BLaER1 (cell line): ENCODE measurements around the gene DHX32.
"Not testable (repeated sequence)": the region's sequence is repeated elsewhere in the genome, so short reads cannot be mapped to it uniquely, and the experiment has no call there.

Experiments
- H3K27ac ChIP-seq: shearing (Covaris generic); formaldehyde crosslinking; 2 replicates; pipeline ENCODE4 v1.8.1; 2022
- H3K27me3 ChIP-seq: shearing (Covaris generic); formaldehyde crosslinking; 2 replicates; pipeline ENCODE4 v1.8.1; 2022
- H3K36me3 ChIP-seq: shearing (Covaris generic); formaldehyde crosslinking; 2 replicates; pipeline ENCODE4 v1.8.1; 2022
- H3K4me1 ChIP-seq: shearing (Covaris generic); formaldehyde crosslinking; 2 replicates; pipeline ENCODE4 v1.8.1; 2022
- H3K4me2 ChIP-seq: shearing (Covaris generic); formaldehyde crosslinking; 2 replicates; pipeline ENCODE4 v1.8.1; 2022
- H3K4me3 ChIP-seq: shearing (Covaris generic); formaldehyde crosslinking; 2 replicates; pipeline ENCODE4 v1.8.1; 2022
- H3K9ac ChIP-seq: shearing (Covaris generic); formaldehyde crosslinking; 2 replicates; pipeline ENCODE4 v1.8.1; 2022
- H3K9me3 ChIP-seq: shearing (Covaris generic); formaldehyde crosslinking; 2 replicates; pipeline ENCODE4 v1.8.1; 2022
- H4K20me1 ChIP-seq: shearing (Covaris generic); formaldehyde crosslinking; 2 replicates; pipeline ENCODE4 v1.8.1; 2022
- Cebpa-rat ChIP-seq: shearing (Covaris generic); IDR thresholded peaks from 2 replicates; pipeline ENCODE4 v1.8.1; 2022

Gene DHX32

GRCh38 chr10:125911990-125912389 is 30.9 kb upstream of the DHX32 start:
- TF ChIP-seq Cebpa-rat, result no peak
- H3K9me3 ChIP-seq, result no peaks in the 10 kb centered on the region
- H3K9ac ChIP-seq, result no peak overlapping the region
- no peaks in the 10 kb centered on the region for H4K20me1 ChIP-seq
- H3K36me3 ChIP-seq, result no peaks in the 10 kb centered on the region
- H3K4me3 ChIP-seq, result no peak overlapping the region
- no peak overlapping the region for H3K27ac ChIP-seq
- H3K4me1 ChIP-seq, result no peaks in the 10 kb centered on the region
- no peaks in the 10 kb centered on the region for H3K27me3 ChIP-seq
- no peak overlapping the region for H3K4me2 ChIP-seq

DNA sequence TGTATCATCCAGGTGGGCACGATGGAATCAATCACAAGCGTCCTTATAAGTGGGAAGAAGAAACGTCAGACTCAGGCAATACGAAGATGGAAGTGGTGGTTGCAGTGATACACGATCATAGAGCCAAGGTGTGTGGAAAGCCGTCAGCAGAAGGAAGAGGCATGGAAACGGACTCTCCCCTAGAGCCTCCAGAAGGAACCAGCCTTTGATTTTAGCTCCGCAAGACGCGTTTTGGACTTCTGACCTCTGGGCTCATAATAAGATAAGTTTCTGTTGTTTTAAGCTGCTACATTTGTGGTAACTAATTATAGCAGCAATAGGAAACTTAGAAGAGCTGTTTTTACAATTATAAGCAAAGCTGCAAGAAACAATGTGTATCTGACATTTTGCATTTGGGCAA is 30.1 kb upstream of the DHX32 start:
- no peak overlapping the region for H3K4me3 ChIP-seq
- H3K27ac ChIP-seq, result no peak overlapping the region
- no peaks in the 10 kb centered on the region for H3K36me3 ChIP-seq
- H3K4me2 ChIP-seq, result no peak overlapping the region
- no peak overlapping the region for H3K9ac ChIP-seq
- TF ChIP-seq Cebpa-rat, result no peak
- no peaks in the 10 kb centered on the region for H3K9me3 ChIP-seq
- no peaks in the 10 kb centered on the region for H4K20me1 ChIP-seq
- H3K27me3 ChIP-seq, result no peaks in the 10 kb centered on the region
- no peaks in the 10 kb centered on the region for H3K4me1 ChIP-seq

DNA sequence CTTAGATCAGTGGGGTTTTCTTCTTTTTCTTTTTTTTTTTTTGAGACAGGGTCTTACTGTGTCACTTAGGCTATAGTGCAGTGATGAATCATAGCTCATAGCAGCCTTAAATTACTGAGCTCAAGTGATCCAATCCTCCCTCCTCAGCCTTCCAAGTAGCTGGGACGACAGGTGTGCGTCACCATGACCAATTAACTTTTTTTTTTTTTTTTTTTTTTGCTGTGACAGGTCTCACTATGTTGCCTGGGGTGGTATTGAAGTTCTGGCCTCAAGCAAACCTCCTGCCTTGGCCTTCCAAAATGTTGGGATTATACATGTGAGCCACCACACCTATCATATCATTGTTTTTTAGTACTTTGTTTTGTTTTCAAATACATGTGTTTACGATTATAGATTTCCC is 28.4 kb upstream of the DHX32 start:
- not testable (repeated sequence) for H3K4me3 ChIP-seq, H3K9me3 ChIP-seq, H3K9ac ChIP-seq, H3K27ac ChIP-seq, H3K4me1 ChIP-seq, H3K4me2 ChIP-seq, H3K36me3 ChIP-seq, H3K27me3 ChIP-seq, H4K20me1 ChIP-seq

GRCh38 chr10:125908813-125909212 is 27.7 kb upstream of the DHX32 start:
- H3K4me3 ChIP-seq, H3K27ac ChIP-seq, H3K9me3 ChIP-seq, H3K27me3 ChIP-seq, H3K9ac ChIP-seq, H3K36me3 ChIP-seq, H3K4me2 ChIP-seq, H4K20me1 ChIP-seq, H3K4me1 ChIP-seq: not testable (repeated sequence)

- H3K9ac ChIP-seq, H3K27me3 ChIP-seq, H3K27ac ChIP-seq, H3K4me2 ChIP-seq, H3K36me3 ChIP-seq, H3K4me3 ChIP-seq, H3K4me1 ChIP-seq, H3K9me3 ChIP-seq, H4K20me1 ChIP-seq: not testable (repeated sequence)
Observed at GRCh38 chr10:125907598-125907997, 26.5 kb upstream of the DHX32 start.

GRCh38 chr10:125905069-125905994 is 24.2 kb upstream of the DHX32 start:
- not testable (repeated sequence) for H3K36me3 ChIP-seq, H3K4me2 ChIP-seq, H3K27ac ChIP-seq, H3K9me3 ChIP-seq, H3K4me1 ChIP-seq, H3K27me3 ChIP-seq, H3K9ac ChIP-seq, H3K4me3 ChIP-seq, H4K20me1 ChIP-seq

DNA sequence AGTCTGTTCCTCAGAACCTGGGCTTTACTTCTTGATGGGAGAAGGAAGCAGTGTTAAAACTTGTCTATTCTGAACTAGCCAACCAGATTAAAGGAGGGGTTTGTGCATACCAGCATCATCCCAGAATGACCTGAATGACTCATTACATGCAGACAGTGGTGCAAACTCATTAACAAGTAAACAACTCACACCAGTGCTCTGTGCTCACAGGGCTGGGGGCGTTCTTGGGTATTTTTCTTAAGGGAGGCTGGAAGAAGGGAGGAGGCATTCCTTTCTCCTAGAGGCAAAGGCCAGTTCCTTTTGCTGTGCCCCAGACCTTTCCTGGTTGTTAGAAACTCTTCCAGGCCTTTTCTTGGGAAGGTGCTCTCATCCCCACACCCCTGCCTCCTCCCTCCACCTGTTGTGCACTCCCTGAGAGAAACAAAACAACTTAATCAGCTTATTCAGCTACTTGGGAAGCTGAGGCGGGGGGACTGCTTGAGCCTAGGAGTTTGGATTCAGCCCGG is 22.1 kb upstream of the DHX32 start:
- not testable (repeated sequence) for H3K4me1 ChIP-seq, H3K9me3 ChIP-seq, H3K4me3 ChIP-seq, H3K27ac ChIP-seq, H3K4me2 ChIP-seq, H3K36me3 ChIP-seq, H3K27me3 ChIP-seq, H3K9ac ChIP-seq, H4K20me1 ChIP-seq

DNA sequence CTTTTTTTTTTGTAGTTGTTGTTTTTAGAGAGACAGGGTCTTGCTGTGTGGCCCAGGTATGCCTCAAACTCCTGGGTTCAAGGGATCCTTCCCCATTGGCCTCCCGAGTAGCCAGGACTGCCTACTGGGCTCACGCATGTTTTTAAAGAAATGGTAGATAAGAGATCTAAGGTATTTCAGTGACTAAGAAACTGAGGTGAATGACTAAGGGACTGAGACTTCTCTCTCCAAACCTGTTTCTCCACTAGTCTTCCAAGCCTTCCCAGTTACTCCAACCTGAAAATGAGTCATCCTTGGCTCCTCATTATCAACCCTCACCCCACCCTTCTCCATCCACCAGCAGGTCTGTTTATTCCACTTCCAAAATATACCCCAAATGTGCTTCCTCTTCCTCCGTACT is 19.9 kb upstream of the DHX32 start:
- H3K4me2 ChIP-seq, result not testable (repeated sequence)

DNA sequence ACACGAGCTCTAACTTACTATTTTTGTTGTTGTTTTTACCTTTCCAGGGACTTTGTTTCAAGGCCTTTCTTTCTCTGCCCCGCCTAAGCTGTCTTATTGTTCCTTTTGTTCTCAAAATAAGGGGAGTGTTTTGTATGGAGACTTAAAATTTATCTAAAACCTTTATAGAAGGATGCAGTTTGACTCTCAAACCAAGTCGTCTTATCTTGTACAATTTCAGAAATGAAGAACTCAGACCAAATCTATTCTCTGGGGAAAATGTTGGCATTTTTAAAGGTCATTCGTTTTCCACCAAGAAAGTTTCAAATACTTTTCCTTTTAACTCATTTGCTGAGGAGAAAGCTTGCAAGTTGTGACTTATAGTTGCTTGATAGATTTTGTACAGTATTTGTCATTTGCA is 16.2 kb upstream of the DHX32 start:
- H3K9me3 ChIP-seq, H3K36me3 ChIP-seq, H3K27me3 ChIP-seq, H3K27ac ChIP-seq, H3K9ac ChIP-seq, H3K4me1 ChIP-seq, H4K20me1 ChIP-seq: not testable (repeated sequence)
- Histone ChIP-seq H3K4me3 (peak overlapping the region; percentile 92; the same call in 1 of the 2 replicates), H3K4me2 (peak overlapping the region; percentile 81)

More for the DNA sequence above, 19.9 kb upstream of the DHX32 start:
- H3K9me3 ChIP-seq, H4K20me1 ChIP-seq, H3K4me1 ChIP-seq, H3K27ac ChIP-seq, H3K4me3 ChIP-seq, H3K36me3 ChIP-seq, H3K27me3 ChIP-seq, H3K9ac ChIP-seq: not testable (repeated sequence)

DNA sequence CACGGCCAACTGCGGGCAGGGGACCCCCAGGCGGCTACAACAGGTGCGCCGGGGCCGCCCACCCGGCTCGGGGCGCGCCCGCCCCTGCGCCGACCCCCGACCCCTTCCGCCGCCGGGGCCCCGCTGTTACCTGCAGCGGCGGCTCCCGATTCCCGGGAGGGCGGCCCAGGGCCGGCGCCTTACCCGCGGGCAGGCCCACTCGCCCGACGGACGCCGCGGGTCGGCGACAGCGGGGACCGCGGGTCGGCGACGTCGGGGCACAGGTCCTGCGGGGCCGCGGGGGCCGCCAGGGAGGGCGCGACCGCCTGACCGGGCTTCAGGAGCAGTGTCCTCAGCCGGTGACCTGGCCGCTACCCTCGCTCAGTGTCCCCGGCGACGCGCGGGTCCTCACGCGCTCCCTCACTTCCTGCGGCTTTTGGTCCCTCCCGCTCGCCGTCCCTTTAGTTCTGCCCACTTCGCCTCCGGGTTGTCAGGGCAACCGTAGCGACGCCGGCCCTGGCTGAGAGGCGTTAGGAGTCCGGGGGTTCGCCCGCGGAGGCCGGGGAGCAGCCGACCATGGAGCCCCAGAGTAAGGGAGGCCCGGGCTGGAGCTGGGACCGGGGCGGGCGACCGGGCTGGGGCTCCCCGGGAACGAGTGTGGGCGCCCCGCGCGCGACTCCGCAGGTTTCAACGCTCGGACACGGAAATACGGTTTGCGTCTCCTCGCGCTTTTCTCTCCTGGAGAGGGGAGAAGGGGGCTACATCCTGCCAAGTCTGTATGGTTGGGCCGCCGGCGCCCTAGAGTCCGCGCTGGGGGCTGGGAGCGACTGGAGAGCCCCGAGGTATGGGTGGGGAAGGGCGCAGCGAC is 15.2 kb upstream of the DHX32 start, which contains the start of gene FANK1:
Gene FANK1, plus strand, starts transcription at position 477 of the 847 bp plus-strand sequence. Its CDS starts 79 bp downstream, at position 556.
- Histone ChIP-seq H3K9ac (peak within 1 kb of the TSS; percentile 85), H3K4me2 (peak within 1 kb of the TSS; percentile 81), H4K20me1 (peaks cover 12% of the 10 kb centered on the region; the same call in 1 of the 2 replicates), H3K4me3 (peak within 1 kb of the TSS; percentile 92), H3K27ac (peak within 1 kb of the TSS; percentile 74)
- not testable (repeated sequence) for H3K27me3 ChIP-seq, H3K36me3 ChIP-seq, H3K9me3 ChIP-seq, H3K4me1 ChIP-seq

DNA sequence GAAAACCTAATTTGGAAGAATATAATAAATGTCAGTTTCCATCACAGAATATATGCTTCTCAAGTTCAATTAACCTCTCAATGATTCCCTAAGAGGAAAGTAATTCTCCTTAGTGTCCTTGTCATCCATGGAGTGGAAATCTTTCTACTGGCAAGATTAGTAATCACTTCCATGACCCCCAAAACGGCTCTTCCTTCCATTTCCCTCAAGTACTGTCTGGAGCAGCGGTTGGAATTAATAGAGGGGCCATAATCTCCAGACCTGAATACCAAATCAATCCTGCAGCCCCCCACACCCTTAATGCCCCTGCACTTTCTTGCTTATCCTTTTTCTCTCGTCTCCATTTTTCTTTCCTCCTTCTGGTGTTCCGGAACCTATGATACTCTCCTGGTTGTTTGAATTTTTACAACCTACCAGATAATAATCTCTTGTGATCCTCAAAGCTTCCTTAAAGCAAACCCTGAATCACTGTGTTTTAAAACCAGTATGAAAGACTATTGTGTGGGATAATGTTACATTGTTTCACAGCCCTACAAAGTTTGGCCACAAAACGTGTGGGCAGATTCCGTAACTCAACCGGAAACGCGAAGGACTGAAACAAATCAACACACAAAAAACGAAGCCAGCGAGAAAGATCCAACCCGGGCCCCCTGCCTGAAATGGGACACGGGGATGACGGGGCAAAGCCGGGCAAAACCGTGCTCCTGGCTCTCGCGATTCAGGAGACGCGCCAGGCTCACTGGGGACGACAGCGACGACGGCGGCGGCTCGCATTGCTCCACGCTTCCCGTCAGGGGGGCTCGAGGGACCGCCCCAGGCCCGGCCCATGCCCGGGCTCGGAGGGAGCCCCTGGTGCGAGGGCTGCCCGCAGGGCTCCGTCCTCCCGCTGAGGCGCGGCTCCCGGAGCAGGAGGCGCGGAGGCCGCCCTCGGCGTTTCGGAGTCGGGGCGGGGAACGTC is 14.3 kb upstream of the DHX32 start:
- H3K4me1 ChIP-seq, H3K36me3 ChIP-seq, H3K9me3 ChIP-seq, H3K27me3 ChIP-seq: not testable (repeated sequence)
- peaks cover 12% of the 10 kb centered on the region; the same call in 1 of the 2 replicates for H4K20me1 ChIP-seq
- peak overlapping the region; percentile 81 for H3K4me2 ChIP-seq
- H3K4me3 ChIP-seq, result peak overlapping the region; percentile 92
- H3K9ac ChIP-seq, result peak overlapping the region; percentile 85
- H3K27ac ChIP-seq, result peak overlapping the region; percentile 74

DNA sequence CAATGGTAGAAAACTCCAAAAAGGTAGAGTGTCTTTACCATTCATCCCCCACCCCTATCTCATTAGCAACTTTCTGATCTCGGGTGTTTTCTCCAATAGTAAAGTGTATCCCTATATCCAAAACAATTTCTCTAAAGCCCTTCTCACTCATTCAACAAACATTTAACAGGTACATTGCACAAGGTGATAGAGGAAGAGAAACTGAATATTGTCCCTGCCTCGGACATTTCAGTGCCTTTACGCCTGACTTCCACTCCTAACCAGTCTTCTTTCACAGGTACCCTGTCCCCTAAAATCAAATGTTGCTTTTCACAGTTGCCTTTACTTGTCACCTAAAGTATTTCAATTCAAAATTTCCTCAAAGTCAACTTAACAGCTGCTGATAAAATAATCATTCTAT is 13.1 kb upstream of the DHX32 start:
- not testable (repeated sequence) for H3K4me3 ChIP-seq, H3K4me2 ChIP-seq, H3K27ac ChIP-seq

DNA sequence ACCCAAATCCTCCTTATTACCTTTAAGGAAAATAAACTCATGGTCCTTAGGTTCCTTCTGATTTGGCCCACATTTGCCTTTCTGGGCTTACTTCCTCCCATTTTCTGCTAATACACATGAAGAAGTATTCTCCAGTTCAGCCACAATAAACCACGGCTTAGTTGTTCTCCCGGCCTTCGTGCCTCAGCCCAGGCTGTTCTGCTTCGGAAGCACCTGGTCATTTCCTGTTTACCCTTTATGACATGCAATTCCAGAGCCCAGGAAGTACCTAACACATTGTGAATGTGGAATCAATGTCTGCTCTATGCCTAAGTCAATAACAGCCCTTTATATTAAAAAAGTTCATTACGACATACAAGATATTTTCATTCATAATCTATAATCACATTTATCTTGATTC is 11.3 kb upstream of the DHX32 start:
- H3K4me1 ChIP-seq, H3K27me3 ChIP-seq, H3K4me3 ChIP-seq, H3K36me3 ChIP-seq, H3K4me2 ChIP-seq, H3K27ac ChIP-seq, H3K9ac ChIP-seq, H3K9me3 ChIP-seq: not testable (repeated sequence)
- peaks cover 20% of the 10 kb centered on the region; the same call in 1 of the 2 replicates for H4K20me1 ChIP-seq

More for the DNA sequence above, 13.1 kb upstream of the DHX32 start:
- H3K9me3 ChIP-seq, H3K36me3 ChIP-seq, H3K4me1 ChIP-seq, H3K9ac ChIP-seq, H3K27me3 ChIP-seq: not testable (repeated sequence)
- peaks cover 20% of the 10 kb centered on the region; the same call in 1 of the 2 replicates for H4K20me1 ChIP-seq
